GM19043 (cell line): Measurements from ENCODE around the gene CCDC158.
"Not testable (repeated sequence)": the region's sequence is repeated elsewhere in the genome, so short reads cannot be mapped to it uniquely, and the experiment has no call there.

Experiments used
- ATAC-seq: cut with Tn5 transposase; IDR thresholded peaks from one replicate; pipeline ENCODE4 v1.9.1; 2021; ENCODE audit warnings: low read depth; ENCODE audit not compliant: unreplicated experiment

CCDC158 gene

GRCh38 chr4:76374798-76375197, 46.1 kb downstream of the CCDC158 start:
- ATAC-seq, result no peak

GRCh38 chr4:76373919-76374552, 46.9 kb downstream of the CCDC158 start:
- ATAC-seq, result no peak

- ATAC-seq, result no peak
These were observed 54.2 kb downstream of the CCDC158 start for GRCh38 chr4:76366737-76367136.

- no peak for ATAC-seq
These were observed 55.3 kb downstream of the CCDC158 start for GRCh38 chr4:76365636-76366035.

- no peak for ATAC-seq
These were observed 56.2 kb downstream of the CCDC158 start for GRCh38 chr4:76364763-76365162.

GRCh38 chr4:76363556-76364290, 57.2 kb downstream of the CCDC158 start:
- no peak for ATAC-seq

- ATAC-seq, result no peak
These were observed 59.1 kb downstream of the CCDC158 start for GRCh38 chr4:76361689-76362412.

GRCh38 chr4:76359881-76360466, 61.0 kb downstream of the CCDC158 start:
- ATAC-seq, result not testable (repeated sequence)

GRCh38 chr4:76357981-76358380, 63.0 kb downstream of the CCDC158 start:
- no peak for ATAC-seq

- ATAC-seq, result no peak
These were observed 66.1 kb downstream of the CCDC158 start for GRCh38 chr4:76354517-76355473.

GRCh38 chr4:76342803-76343202, 78.1 kb downstream of the CCDC158 start:
- no peak for ATAC-seq

- ATAC-seq, result no peak
These were observed 78.8 kb downstream of the CCDC158 start for GRCh38 chr4:76342191-76342590.

- ATAC-seq, result no peak
These were observed 79.9 kb downstream of the CCDC158 start for GRCh38 chr4:76341063-76341462.

GRCh38 chr4:76339364-76339763, 81.6 kb downstream of the CCDC158 start:
- ATAC-seq, result no peak

- ATAC-seq, result no peak
These were observed 86.1 kb downstream of the CCDC158 start for GRCh38 chr4:76334885-76335284.

GRCh38 chr4:76326515-76326914, 94.4 kb downstream of the CCDC158 start:
- no peak for ATAC-seq

- no peak for ATAC-seq
These were observed 95.9 kb downstream of the CCDC158 start for GRCh38 chr4:76325072-76325471.

GRCh38 chr4:76322236-76322635, 98.7 kb downstream of the CCDC158 start:
- no peak for ATAC-seq

GRCh38 chr4:76316131-76316530, 104.8 kb downstream of the CCDC158 start:
- ATAC-seq, result no peak

- ATAC-seq, result no peak
These were observed 105.5 kb downstream of the CCDC158 start for GRCh38 chr4:76315267-76315918.
